Measurements from ENCODE around the gene DNER. TPM values are rescaled to one million over a fixed set of nuclear protein-coding genes. Genes with fewer than 3 reads are reported as not detected.
A peak's percentile ranks its signal among the peaks of the same experiment; 100 is the strongest.

DNER gene
- total RNA-seq, 1 experiment from 2014 or later = not detected

DNA sequence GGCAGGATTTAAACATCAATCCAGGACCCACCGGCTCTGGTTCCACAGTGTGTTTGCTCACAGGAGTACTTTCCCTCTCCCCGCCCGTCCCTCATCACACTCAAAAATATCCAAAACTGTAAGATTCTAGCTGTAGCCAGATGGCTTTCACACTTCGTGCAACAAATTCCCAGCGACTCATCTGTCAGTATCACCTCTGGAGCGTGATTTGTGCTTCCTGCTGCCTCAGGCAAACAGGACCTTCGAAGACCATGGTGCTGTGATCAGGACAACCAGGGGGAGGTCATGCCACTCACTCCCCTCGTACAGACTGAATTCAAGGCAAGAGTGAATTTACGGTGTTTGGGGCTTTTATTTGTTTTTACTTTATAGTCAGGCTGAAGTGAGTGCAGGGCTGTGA, 288.8 kb downstream of the DNER start:
- Histone ChIP-seq H3K27ac (ENCODE audit: low read length) (no peak overlapping the region), H3K4me3 (ENCODE audit: low read length) (no peak overlapping the region)

DNA sequence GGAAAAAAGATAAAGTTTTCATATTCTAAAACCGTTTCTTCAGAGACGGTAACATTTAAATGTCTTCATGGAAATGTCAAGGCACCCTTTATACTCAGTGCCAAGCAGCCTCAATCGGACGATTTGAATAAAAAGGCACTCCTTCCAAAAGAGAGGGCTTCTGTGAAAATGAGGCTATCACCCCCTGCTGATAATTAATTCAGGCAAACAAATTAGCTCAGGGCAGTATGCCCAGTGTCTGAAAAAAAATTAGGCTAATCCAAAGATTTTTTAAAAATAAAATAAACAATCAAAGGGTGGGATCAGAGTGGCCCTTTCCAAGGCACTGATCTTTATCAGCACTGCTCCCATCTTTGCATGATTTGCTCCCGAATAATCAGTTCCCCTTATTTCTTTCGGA, 292.3 kb downstream of the DNER start:
- no peaks in the 10 kb centered on the region for H3K9me2 ChIP-seq (replicated peaks; ENCODE audit: insufficient read depth, low read length)
- H3K36me3 ChIP-seq (ENCODE audit: insufficient read depth, low read length) = no peaks in the 10 kb centered on the region
- no peak overlapping the region for H3K9ac ChIP-seq (ENCODE audit: low read length)
- no peak overlapping the region for H3K4me3 ChIP-seq (ENCODE audit: low read length)
- H3K79me2 ChIP-seq (ENCODE audit: low read length) = no peaks in the 10 kb centered on the region
- H3K9me3 ChIP-seq (ENCODE audit: low read length) = no peaks in the 10 kb centered on the region
- H3K4me1 ChIP-seq (ENCODE audit: low read length) = no peaks in the 10 kb centered on the region
- no peaks in the 10 kb centered on the region for H3K27me3 ChIP-seq (ENCODE audit: low read length)
- DNase-seq = no peak
- H3K4me2 ChIP-seq (ENCODE audit: low read depth, low read length, poor library complexity, severe bottlenecking) = no peak overlapping the region
- no peak overlapping the region for H2AFZ ChIP-seq (ENCODE audit: low read length)
- no peaks in the 10 kb centered on the region for H4K20me1 ChIP-seq (ENCODE audit: insufficient read depth, low read depth, low read length)
- H3K27ac ChIP-seq (ENCODE audit: low read length) = no peak overlapping the region

More for the DNA sequence above, 288.8 kb downstream of the DNER start:
- Histone ChIP-seq H3K4me1 (ENCODE audit: low read length) (no peaks in the 10 kb centered on the region), H3K27me3 (ENCODE audit: low read length) (no peaks in the 10 kb centered on the region), H3K9ac (ENCODE audit: low read length) (no peak overlapping the region), H3K9me2 (replicated peaks; ENCODE audit: insufficient read depth, low read length) (no peaks in the 10 kb centered on the region), H3K9me3 (ENCODE audit: low read length) (no peaks in the 10 kb centered on the region), H4K20me1 (ENCODE audit: insufficient read depth, low read depth, low read length) (no peaks in the 10 kb centered on the region), H3K36me3 (ENCODE audit: insufficient read depth, low read length) (no peaks in the 10 kb centered on the region), H3K79me2 (ENCODE audit: low read length) (no peaks in the 10 kb centered on the region), H3K4me2 (ENCODE audit: low read depth, low read length, poor library complexity, severe bottlenecking) (no peak overlapping the region), H2AFZ (ENCODE audit: low read length) (no peak overlapping the region)
- DNase-seq = no peak

DNA sequence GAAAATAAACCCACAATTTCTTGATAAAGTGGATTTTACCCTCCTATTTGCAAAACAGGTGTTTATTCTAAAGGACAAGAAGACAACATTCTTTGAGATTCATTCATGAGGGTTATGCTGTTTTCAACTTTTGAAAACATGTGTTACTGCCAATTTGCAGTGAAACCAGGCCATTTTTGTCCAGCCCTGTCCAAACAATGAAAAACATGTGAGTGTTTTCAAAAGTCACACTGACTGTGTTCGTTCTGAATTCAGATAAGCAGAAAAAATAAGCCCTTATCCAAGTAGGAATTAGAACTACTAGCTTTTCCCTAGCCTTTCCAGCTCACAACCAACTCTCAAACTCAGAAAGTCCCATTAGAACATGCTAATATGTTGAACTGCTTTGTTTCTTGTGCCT, 295.2 kb downstream of the DNER start:
- H3K79me2 ChIP-seq (ENCODE audit: low read length) = no peaks in the 10 kb centered on the region
- H4K20me1 ChIP-seq (ENCODE audit: insufficient read depth, low read depth, low read length) = no peaks in the 10 kb centered on the region
- no peak overlapping the region for H3K4me2 ChIP-seq (ENCODE audit: low read depth, low read length, poor library complexity, severe bottlenecking)
- DNase-seq = no peak
- no peaks in the 10 kb centered on the region for H3K9me2 ChIP-seq (replicated peaks; ENCODE audit: insufficient read depth, low read length)
- no peaks in the 10 kb centered on the region for H3K27me3 ChIP-seq (ENCODE audit: low read length)
- no peak overlapping the region for H3K4me3 ChIP-seq (ENCODE audit: low read length)
- H2AFZ ChIP-seq (ENCODE audit: low read length) = no peak overlapping the region
- H3K4me1 ChIP-seq (ENCODE audit: low read length) = peaks cover 5% of the 10 kb centered on the region
- H3K36me3 ChIP-seq (ENCODE audit: insufficient read depth, low read length) = no peaks in the 10 kb centered on the region
- H3K9me3 ChIP-seq (ENCODE audit: low read length) = no peaks in the 10 kb centered on the region
- H3K27ac ChIP-seq (ENCODE audit: low read length) = no peak overlapping the region
- no peak overlapping the region for H3K9ac ChIP-seq (ENCODE audit: low read length)

DNA sequence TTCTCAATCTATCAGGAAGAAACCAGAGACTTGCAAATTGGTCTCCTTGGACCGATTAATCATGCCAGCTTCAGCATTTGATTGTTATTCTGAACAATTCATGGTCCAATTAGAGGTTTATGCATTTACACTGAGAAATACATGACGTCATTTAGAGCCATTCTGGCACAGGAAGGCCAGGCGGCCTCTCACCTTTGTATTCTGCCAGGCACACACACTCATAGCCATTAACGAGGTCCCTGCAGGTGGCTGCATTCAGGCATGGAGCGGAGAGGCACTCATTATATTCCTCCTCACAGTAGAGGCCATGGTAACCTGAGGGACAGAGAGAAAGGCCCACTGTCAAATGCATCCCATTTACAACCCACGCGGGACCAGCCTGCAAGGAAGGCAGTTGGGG, 296.4 kb downstream of the DNER start:
- no peak overlapping the region for H2AFZ ChIP-seq (ENCODE audit: low read length)
- H3K4me2 ChIP-seq (ENCODE audit: low read depth, low read length, poor library complexity, severe bottlenecking) = no peak overlapping the region
- H3K27me3 ChIP-seq (ENCODE audit: low read length) = no peaks in the 10 kb centered on the region
- no peak overlapping the region for H3K27ac ChIP-seq (ENCODE audit: low read length)
- H3K9me3 ChIP-seq (ENCODE audit: low read length) = no peaks in the 10 kb centered on the region
- no peaks in the 10 kb centered on the region for H3K79me2 ChIP-seq (ENCODE audit: low read length)
- H4K20me1 ChIP-seq (ENCODE audit: insufficient read depth, low read depth, low read length) = no peaks in the 10 kb centered on the region
- H3K9ac ChIP-seq (ENCODE audit: low read length) = no peak overlapping the region
- DNase-seq = no peak
- H3K9me2 ChIP-seq (replicated peaks; ENCODE audit: insufficient read depth, low read length) = no peaks in the 10 kb centered on the region
- H3K36me3 ChIP-seq (ENCODE audit: insufficient read depth, low read length) = no peaks in the 10 kb centered on the region
- peaks cover 5% of the 10 kb centered on the region for H3K4me1 ChIP-seq (ENCODE audit: low read length)
- no peak overlapping the region for H3K4me3 ChIP-seq (ENCODE audit: low read length)

DNA sequence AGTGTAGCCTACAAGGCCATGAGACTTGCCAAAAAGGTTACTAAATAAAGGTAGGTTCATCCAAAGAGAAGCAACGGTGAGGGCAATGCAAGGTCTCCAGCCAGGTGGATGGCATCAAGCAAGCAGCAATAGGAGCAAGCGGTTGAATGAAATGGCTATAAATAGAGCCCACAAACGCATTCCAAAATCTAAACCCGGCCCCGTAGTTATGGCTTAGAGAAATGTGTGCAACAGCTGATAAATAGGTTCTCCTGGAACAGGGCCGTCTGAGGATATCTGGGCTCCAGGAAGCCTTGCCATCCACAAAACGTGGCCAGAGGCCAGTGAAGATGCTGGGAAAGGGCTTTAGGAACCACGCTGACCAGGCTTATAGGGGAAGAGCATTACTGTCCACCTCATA, 297.2 kb downstream of the DNER start:
- Histone ChIP-seq H4K20me1 (ENCODE audit: insufficient read depth, low read depth, low read length) (no peaks in the 10 kb centered on the region), H3K4me1 (ENCODE audit: low read length) (peaks cover 5% of the 10 kb centered on the region), H3K4me2 (ENCODE audit: low read depth, low read length, poor library complexity, severe bottlenecking) (no peak overlapping the region), H3K79me2 (ENCODE audit: low read length) (no peaks in the 10 kb centered on the region), H3K9me2 (replicated peaks; ENCODE audit: insufficient read depth, low read length) (no peaks in the 10 kb centered on the region), H3K9ac (ENCODE audit: low read length) (no peak overlapping the region), H3K27me3 (ENCODE audit: low read length) (no peaks in the 10 kb centered on the region), H3K4me3 (ENCODE audit: low read length) (no peak overlapping the region), H3K36me3 (ENCODE audit: insufficient read depth, low read length) (no peaks in the 10 kb centered on the region), H2AFZ (ENCODE audit: low read length) (no peak overlapping the region), H3K9me3 (ENCODE audit: low read length) (no peaks in the 10 kb centered on the region), H3K27ac (ENCODE audit: low read length) (no peak overlapping the region)
- no peak for DNase-seq

DNA sequence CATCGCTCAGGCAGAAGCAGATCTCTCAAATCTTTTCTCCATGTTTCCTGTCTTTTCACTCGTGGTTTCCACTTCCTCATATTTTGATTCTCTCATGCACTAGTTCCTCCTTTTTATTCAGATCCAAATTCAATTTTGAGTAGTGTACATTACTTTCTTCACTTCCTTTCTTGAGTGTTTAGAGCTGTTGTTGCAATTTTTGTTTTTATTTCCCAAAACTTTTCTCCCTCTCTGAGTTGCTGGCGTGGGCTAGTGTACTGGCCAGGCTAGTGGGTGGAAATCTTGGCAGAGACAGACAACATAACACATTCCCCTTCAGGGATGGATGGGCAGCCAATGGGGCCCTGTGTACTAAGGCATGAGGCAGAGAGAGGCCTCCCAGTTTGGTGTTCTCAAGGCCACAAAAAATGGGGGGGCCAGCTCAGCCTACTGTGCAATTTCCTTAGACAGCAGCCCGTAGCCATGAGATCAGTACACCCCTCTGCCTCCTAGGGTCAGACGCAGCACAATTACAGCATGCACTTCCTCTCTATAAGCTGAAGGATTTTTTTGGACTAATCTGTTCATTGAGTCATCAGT, 298.1 kb downstream of the DNER start:
- no peak overlapping the region for H3K27ac ChIP-seq (ENCODE audit: low read length)
- no peak overlapping the region for H3K4me2 ChIP-seq (ENCODE audit: low read depth, low read length, poor library complexity, severe bottlenecking)
- no peak overlapping the region for H3K9ac ChIP-seq (ENCODE audit: low read length)
- no peaks in the 10 kb centered on the region for H3K36me3 ChIP-seq (ENCODE audit: insufficient read depth, low read length)
- H2AFZ ChIP-seq (ENCODE audit: low read length) = no peak overlapping the region
- no peak overlapping the region for H3K4me3 ChIP-seq (ENCODE audit: low read length)
- peak; percentile 47 for DNase-seq
- no peaks in the 10 kb centered on the region for H3K79me2 ChIP-seq (ENCODE audit: low read length)
- no peaks in the 10 kb centered on the region for H3K9me2 ChIP-seq (replicated peaks; ENCODE audit: insufficient read depth, low read length)
- H3K9me3 ChIP-seq (ENCODE audit: low read length) = no peaks in the 10 kb centered on the region
- peaks cover 5% of the 10 kb centered on the region for H3K4me1 ChIP-seq (ENCODE audit: low read length)
- no peaks in the 10 kb centered on the region for H4K20me1 ChIP-seq (ENCODE audit: insufficient read depth, low read depth, low read length)
- no peaks in the 10 kb centered on the region for H3K27me3 ChIP-seq (ENCODE audit: low read length)

DNA sequence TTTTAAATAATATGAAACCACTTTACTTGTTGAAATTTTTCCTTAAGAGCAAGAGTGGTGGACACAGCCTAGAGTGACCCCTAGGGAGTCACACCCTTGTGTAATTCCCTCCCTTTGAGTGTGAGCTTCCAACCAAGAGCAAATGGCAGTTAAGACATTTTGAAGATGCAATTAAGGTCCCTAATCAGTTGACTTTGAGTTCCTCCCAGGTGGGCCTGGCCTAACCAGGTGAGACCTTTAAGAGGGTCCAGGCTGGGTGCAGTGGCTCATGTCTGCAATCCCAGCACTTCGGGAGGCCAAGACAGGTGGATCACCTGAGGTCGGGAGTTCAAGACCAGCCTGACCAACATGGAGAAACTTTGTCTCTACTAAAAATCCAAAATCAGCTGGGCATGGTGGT, 299.7 kb downstream of the DNER start:
- Histone ChIP-seq H3K4me2 (ENCODE audit: low read depth, low read length, poor library complexity, severe bottlenecking) (no peak overlapping the region), H3K4me3 (ENCODE audit: low read length) (no peak overlapping the region), H4K20me1 (ENCODE audit: insufficient read depth, low read depth, low read length) (no peaks in the 10 kb centered on the region), H3K4me1 (ENCODE audit: low read length) (peaks cover 5% of the 10 kb centered on the region), H3K27ac (ENCODE audit: low read length) (no peak overlapping the region), H2AFZ (ENCODE audit: low read length) (no peak overlapping the region), H3K9me2 (replicated peaks; ENCODE audit: insufficient read depth, low read length) (no peaks in the 10 kb centered on the region), H3K9ac (ENCODE audit: low read length) (no peak overlapping the region), H3K27me3 (ENCODE audit: low read length) (no peaks in the 10 kb centered on the region), H3K36me3 (ENCODE audit: insufficient read depth, low read length) (no peaks in the 10 kb centered on the region), H3K79me2 (ENCODE audit: low read length) (no peaks in the 10 kb centered on the region), H3K9me3 (ENCODE audit: low read length) (no peaks in the 10 kb centered on the region)
- DNase-seq = no peak

DNA sequence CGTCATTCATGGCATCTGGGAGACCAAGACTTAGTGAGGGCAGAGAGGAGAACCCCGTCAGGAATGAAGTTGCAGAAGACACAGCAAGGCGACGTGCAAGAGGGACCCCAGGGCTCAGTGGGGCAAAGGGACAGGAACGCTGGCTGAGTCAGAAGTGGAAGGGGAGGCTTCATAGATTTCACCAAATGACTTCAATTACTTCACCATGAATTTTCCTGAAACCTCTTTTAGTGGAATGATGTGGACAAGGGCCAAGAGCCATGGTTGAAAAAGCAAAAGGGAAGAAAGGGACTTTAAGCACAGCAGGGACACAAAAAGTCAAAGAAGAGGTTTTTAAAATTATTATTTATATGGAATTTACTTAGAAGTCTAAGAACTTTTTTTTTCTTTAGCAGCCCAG, 301.7 kb downstream of the DNER start:
- no peaks in the 10 kb centered on the region for H4K20me1 ChIP-seq (ENCODE audit: insufficient read depth, low read depth, low read length)
- no peak overlapping the region for H3K27ac ChIP-seq (ENCODE audit: low read length)
- no peaks in the 10 kb centered on the region for H3K36me3 ChIP-seq (ENCODE audit: insufficient read depth, low read length)
- H3K4me3 ChIP-seq (ENCODE audit: low read length) = no peak overlapping the region
- no peaks in the 10 kb centered on the region for H3K9me3 ChIP-seq (ENCODE audit: low read length)
- no peaks in the 10 kb centered on the region for H3K27me3 ChIP-seq (ENCODE audit: low read length)
- no peak for DNase-seq
- no peaks in the 10 kb centered on the region for H3K9me2 ChIP-seq (replicated peaks; ENCODE audit: insufficient read depth, low read length)
- peaks cover 5% of the 10 kb centered on the region for H3K4me1 ChIP-seq (ENCODE audit: low read length)
- H3K79me2 ChIP-seq (ENCODE audit: low read length) = no peaks in the 10 kb centered on the region
- H3K9ac ChIP-seq (ENCODE audit: low read length) = no peak overlapping the region
- H3K4me2 ChIP-seq (ENCODE audit: low read depth, low read length, poor library complexity, severe bottlenecking) = no peak overlapping the region
- H2AFZ ChIP-seq (ENCODE audit: low read length) = no peak overlapping the region

DNA sequence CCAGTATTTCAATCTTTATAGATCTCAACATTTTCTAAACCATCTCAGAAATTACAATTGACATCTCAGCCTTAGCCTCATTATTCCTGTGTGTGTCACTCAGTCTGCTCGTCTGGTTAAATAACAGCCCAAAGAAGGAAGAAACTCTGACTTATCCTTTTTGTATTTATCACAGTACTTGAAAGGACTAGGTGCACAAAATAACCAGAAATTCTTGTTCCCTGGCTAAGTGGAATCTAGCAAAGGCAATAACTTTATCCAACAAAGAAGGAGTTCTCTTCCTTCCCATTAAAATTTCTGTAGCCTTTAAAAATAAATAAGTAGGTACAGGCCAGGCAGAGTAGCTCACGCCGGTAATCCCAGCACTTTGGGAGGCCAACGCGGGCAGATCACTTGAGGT, 303.4 kb downstream of the DNER start:
- no peak overlapping the region for H3K27ac ChIP-seq (ENCODE audit: low read length)
- no peaks in the 10 kb centered on the region for H4K20me1 ChIP-seq (ENCODE audit: insufficient read depth, low read depth, low read length)
- no peak overlapping the region for H3K9ac ChIP-seq (ENCODE audit: low read length)
- H3K4me2 ChIP-seq (ENCODE audit: low read depth, low read length, poor library complexity, severe bottlenecking) = no peak overlapping the region
- H3K4me3 ChIP-seq (ENCODE audit: low read length) = no peak overlapping the region
- H3K9me2 ChIP-seq (replicated peaks; ENCODE audit: insufficient read depth, low read length) = no peaks in the 10 kb centered on the region
- no peak for DNase-seq
- no peaks in the 10 kb centered on the region for H3K9me3 ChIP-seq (ENCODE audit: low read length)
- no peaks in the 10 kb centered on the region for H3K36me3 ChIP-seq (ENCODE audit: insufficient read depth, low read length)
- no peaks in the 10 kb centered on the region for H3K79me2 ChIP-seq (ENCODE audit: low read length)
- H3K27me3 ChIP-seq (ENCODE audit: low read length) = no peaks in the 10 kb centered on the region
- peaks cover 1% of the 10 kb centered on the region for H3K4me1 ChIP-seq (ENCODE audit: low read length)
- H2AFZ ChIP-seq (ENCODE audit: low read length) = no peak overlapping the region

All from Karpas-422 (cell line).